ENCODE measurements around the gene EXOC2.

EXOC2 gene

DNA sequence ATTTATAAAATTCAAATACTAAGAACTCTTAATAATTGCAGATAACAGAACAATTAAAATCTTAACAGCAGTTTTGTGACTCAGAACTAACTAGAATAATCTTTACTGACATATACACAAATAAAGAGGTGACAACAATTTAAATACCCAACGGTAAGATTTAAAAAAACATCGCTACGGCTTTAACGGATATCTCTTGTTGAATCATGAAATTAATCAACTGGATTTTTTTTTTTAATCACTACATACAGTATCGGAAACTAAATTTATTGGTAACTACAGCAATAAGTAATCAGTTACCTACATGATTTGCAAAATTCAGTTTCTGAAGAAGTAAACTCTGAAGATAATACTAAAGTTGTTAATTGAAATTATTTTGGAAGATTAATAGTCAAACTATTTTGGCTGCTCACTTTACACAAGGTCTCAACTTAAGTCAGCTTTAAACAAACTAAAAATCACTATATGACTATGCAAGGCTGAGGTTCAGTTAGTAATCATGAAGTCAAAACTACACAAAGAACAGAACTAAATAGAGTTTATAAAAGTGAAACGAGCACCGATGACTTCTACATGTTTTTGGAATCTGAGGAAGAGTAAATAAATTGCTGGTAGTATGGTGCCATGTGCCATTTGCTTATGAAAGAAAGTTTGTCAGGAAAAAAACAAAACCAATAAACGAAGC, 164.8 kb downstream of the EXOC2 start:
- Histone ChIP-seq H3K4me1 (ENCODE audit: control insufficient read depth, insufficient read depth, low read length) (no peaks in the 10 kb centered on the region), H3K27me3 (ENCODE audit: control insufficient read depth, insufficient read depth, low read length) (no peaks in the 10 kb centered on the region), H3K36me3 (ENCODE audit: control insufficient read depth, insufficient read depth, low read length) (no peaks in the 10 kb centered on the region), H3K4me3 (ENCODE audit: low read depth, low read length) (no peak overlapping the region), H3K9ac (ENCODE audit: low read depth, low read length) (no peak overlapping the region), H3K9me3 (ENCODE audit: control insufficient read depth, insufficient read depth, low read length) (no peaks in the 10 kb centered on the region)

DNA sequence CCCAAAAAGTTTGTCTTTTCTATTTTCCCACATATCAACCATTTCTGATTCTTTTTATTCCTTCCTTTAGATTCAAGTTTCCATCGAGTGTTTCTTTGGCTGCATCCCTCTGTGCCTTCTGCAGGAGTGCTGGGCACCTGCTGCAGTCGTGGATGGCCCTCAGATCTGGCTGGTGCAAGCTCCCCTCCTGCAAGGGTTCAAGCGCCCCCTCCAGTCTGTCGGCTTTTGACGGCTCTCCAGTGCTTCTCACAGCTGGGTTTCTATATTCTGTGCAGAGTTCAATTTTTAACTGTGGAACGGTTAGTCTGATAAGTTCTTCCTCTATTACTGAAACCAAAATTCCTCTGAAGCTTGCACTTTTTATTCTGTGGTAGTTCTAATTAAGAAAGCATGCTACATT, 168.1 kb downstream of the EXOC2 start:
- peaks cover 17% of the 10 kb centered on the region for H3K36me3 ChIP-seq (ENCODE audit: control insufficient read depth, insufficient read depth, low read length)
- no peaks in the 10 kb centered on the region for H3K9me3 ChIP-seq (ENCODE audit: control insufficient read depth, insufficient read depth, low read length)
- no peaks in the 10 kb centered on the region for H3K4me1 ChIP-seq (ENCODE audit: control insufficient read depth, insufficient read depth, low read length)
- H3K27me3 ChIP-seq (ENCODE audit: control insufficient read depth, insufficient read depth, low read length): no peaks in the 10 kb centered on the region
- H3K4me3 ChIP-seq (ENCODE audit: low read depth, low read length): no peak overlapping the region
- H3K9ac ChIP-seq (ENCODE audit: low read depth, low read length): no peak overlapping the region

DNA sequence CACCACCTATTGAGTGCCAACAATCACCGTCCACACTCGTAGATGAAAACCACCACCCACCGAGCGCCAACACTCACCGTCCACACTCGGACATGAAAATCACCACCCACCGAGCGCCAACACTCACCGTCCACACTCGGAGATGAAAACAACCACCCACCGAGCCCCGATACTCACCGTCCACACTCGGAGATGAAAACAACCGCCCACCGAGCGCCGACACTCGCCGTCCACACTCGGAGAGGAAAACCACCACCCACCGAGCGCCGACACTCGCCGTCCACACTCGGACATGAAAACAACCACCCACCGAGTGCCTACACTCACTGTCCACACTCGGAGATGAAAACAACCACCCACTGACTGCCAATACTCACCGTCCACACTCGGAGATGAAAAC, 172.1 kb downstream of the EXOC2 start:
- Histone ChIP-seq H3K9ac (ENCODE audit: low read depth, low read length) (no peak overlapping the region), H3K9me3 (ENCODE audit: control insufficient read depth, insufficient read depth, low read length) (no peaks in the 10 kb centered on the region), H3K36me3 (ENCODE audit: control insufficient read depth, insufficient read depth, low read length) (peaks cover 17% of the 10 kb centered on the region), H3K27me3 (ENCODE audit: control insufficient read depth, insufficient read depth, low read length) (no peaks in the 10 kb centered on the region), H3K4me1 (ENCODE audit: control insufficient read depth, insufficient read depth, low read length) (no peaks in the 10 kb centered on the region), H3K4me3 (ENCODE audit: low read depth, low read length) (no peak overlapping the region)

GRCh38 chr6:518218-518617, 174.7 kb downstream of the EXOC2 start:
- peaks cover 17% of the 10 kb centered on the region for H3K36me3 ChIP-seq (ENCODE audit: control insufficient read depth, insufficient read depth, low read length)
- H3K4me3 ChIP-seq (ENCODE audit: low read depth, low read length): no peak overlapping the region
- peaks cover 7% of the 10 kb centered on the region for H3K4me1 ChIP-seq (ENCODE audit: control insufficient read depth, insufficient read depth, low read length)
- H3K27me3 ChIP-seq (ENCODE audit: control insufficient read depth, insufficient read depth, low read length): no peaks in the 10 kb centered on the region
- no peak overlapping the region for H3K9ac ChIP-seq (ENCODE audit: low read depth, low read length)
- no peaks in the 10 kb centered on the region for H3K9me3 ChIP-seq (ENCODE audit: control insufficient read depth, insufficient read depth, low read length)

GRCh38 chr6:516213-516612, 176.7 kb downstream of the EXOC2 start:
- Histone ChIP-seq H3K9ac (ENCODE audit: low read depth, low read length) (no peak overlapping the region), H3K36me3 (ENCODE audit: control insufficient read depth, insufficient read depth, low read length) (peaks cover 9% of the 10 kb centered on the region), H3K9me3 (ENCODE audit: control insufficient read depth, insufficient read depth, low read length) (no peaks in the 10 kb centered on the region), H3K27me3 (ENCODE audit: control insufficient read depth, insufficient read depth, low read length) (no peaks in the 10 kb centered on the region), H3K4me3 (ENCODE audit: low read depth, low read length) (no peak overlapping the region), H3K4me1 (ENCODE audit: control insufficient read depth, insufficient read depth, low read length) (peaks cover 7% of the 10 kb centered on the region)

DNA sequence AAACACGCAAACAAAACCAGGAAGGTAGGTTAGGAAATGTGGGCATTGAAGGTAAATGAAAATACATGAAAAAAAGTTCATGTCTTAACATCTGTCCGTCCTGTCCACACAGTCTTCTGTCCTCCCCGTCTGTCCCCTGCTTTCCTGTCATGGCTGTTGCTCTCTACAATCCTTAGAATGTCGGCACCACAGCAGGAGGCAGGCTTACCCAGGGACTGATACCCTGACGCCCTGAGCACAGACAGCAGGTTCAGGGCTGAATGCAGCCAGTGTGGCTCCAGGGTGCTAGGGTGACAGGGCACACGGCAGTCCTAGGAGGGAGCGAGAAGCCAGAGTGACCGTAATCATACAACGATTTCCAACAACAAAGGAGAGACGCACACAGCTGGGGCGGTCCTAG, 177.7 kb downstream of the EXOC2 start:
- Histone ChIP-seq H3K9ac (ENCODE audit: low read depth, low read length) (no peak overlapping the region), H3K4me1 (ENCODE audit: control insufficient read depth, insufficient read depth, low read length) (peaks cover 7% of the 10 kb centered on the region), H3K9me3 (ENCODE audit: control insufficient read depth, insufficient read depth, low read length) (no peaks in the 10 kb centered on the region), H3K27me3 (ENCODE audit: control insufficient read depth, insufficient read depth, low read length) (no peaks in the 10 kb centered on the region), H3K4me3 (ENCODE audit: low read depth, low read length) (no peak overlapping the region), H3K36me3 (ENCODE audit: control insufficient read depth, insufficient read depth, low read length) (peaks cover 2% of the 10 kb centered on the region)

- H3K36me3 ChIP-seq (ENCODE audit: control insufficient read depth, insufficient read depth, low read length): peaks cover 2% of the 10 kb centered on the region
- H3K4me3 ChIP-seq (ENCODE audit: low read depth, low read length): no peak overlapping the region
- H3K9me3 ChIP-seq (ENCODE audit: control insufficient read depth, insufficient read depth, low read length): no peaks in the 10 kb centered on the region
- no peaks in the 10 kb centered on the region for H3K27me3 ChIP-seq (ENCODE audit: control insufficient read depth, insufficient read depth, low read length)
- H3K4me1 ChIP-seq (ENCODE audit: control insufficient read depth, insufficient read depth, low read length): peaks cover 7% of the 10 kb centered on the region
- H3K9ac ChIP-seq (ENCODE audit: low read depth, low read length): no peak overlapping the region
Observed at GRCh38 chr6:514396-514978, 178.5 kb downstream of the EXOC2 start.

DNA sequence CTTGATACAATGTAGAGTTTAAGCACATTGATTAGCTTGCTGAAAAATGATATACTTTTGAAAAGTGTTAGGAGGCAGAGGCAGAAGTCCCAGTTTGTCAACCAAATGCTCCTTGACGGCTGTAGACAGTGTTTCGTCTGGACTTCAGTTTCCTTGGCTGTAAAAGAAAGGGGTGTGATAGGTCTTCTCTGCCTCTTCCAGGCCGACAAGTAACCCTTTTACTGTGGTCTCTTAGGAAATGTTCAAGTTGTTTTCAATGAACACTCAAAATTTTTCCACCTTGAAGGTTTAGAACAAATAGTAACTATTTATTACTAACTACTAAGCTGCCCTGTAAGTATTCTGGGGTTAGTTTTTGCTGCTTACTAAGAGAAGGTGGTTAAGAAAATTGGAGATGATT, 179.0 kb downstream of the EXOC2 start:
- H3K4me3 ChIP-seq (ENCODE audit: low read depth, low read length): no peak overlapping the region
- H3K27me3 ChIP-seq (ENCODE audit: control insufficient read depth, insufficient read depth, low read length): no peaks in the 10 kb centered on the region
- no peak overlapping the region for H3K9ac ChIP-seq (ENCODE audit: low read depth, low read length)
- peaks cover 7% of the 10 kb centered on the region for H3K4me1 ChIP-seq (ENCODE audit: control insufficient read depth, insufficient read depth, low read length)
- H3K9me3 ChIP-seq (ENCODE audit: control insufficient read depth, insufficient read depth, low read length): no peaks in the 10 kb centered on the region
- peaks cover 2% of the 10 kb centered on the region for H3K36me3 ChIP-seq (ENCODE audit: control insufficient read depth, insufficient read depth, low read length)

DNA sequence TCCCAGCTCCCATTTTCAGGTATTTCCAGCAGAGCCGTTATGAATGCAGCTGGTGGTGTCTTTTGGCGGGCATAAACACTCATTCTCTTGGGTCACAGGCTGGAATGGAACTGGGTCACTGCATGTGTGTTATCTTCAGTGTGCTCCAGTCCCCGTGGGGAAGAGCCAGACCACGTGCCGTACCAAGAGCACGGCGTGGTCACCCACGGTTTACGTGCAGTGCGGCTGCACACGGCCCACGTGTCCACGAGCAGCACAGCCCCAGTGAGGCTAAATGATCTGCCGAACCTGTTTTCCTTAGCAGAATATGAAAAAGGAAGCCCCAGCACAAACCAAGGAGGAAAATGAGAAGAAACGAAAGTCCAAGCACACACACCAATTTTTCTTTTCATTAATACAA, 179.9 kb downstream of the EXOC2 start:
- no peak overlapping the region for H3K4me3 ChIP-seq (ENCODE audit: low read depth, low read length)
- no peaks in the 10 kb centered on the region for H3K9me3 ChIP-seq (ENCODE audit: control insufficient read depth, insufficient read depth, low read length)
- no peak overlapping the region for H3K9ac ChIP-seq (ENCODE audit: low read depth, low read length)
- H3K4me1 ChIP-seq (ENCODE audit: control insufficient read depth, insufficient read depth, low read length): peaks cover 7% of the 10 kb centered on the region
- H3K36me3 ChIP-seq (ENCODE audit: control insufficient read depth, insufficient read depth, low read length): peaks cover 2% of the 10 kb centered on the region
- no peaks in the 10 kb centered on the region for H3K27me3 ChIP-seq (ENCODE audit: control insufficient read depth, insufficient read depth, low read length)

GRCh38 chr6:511488-512137, 181.3 kb downstream of the EXOC2 start:
- Histone ChIP-seq H3K27me3 (ENCODE audit: control insufficient read depth, insufficient read depth, low read length) (no peaks in the 10 kb centered on the region), H3K9me3 (ENCODE audit: control insufficient read depth, insufficient read depth, low read length) (no peaks in the 10 kb centered on the region), H3K4me3 (ENCODE audit: low read depth, low read length) (no peak overlapping the region), H3K4me1 (ENCODE audit: control insufficient read depth, insufficient read depth, low read length) (peaks cover 7% of the 10 kb centered on the region), H3K9ac (ENCODE audit: low read depth, low read length) (no peak overlapping the region), H3K36me3 (ENCODE audit: control insufficient read depth, insufficient read depth, low read length) (peaks cover 2% of the 10 kb centered on the region)

DNA sequence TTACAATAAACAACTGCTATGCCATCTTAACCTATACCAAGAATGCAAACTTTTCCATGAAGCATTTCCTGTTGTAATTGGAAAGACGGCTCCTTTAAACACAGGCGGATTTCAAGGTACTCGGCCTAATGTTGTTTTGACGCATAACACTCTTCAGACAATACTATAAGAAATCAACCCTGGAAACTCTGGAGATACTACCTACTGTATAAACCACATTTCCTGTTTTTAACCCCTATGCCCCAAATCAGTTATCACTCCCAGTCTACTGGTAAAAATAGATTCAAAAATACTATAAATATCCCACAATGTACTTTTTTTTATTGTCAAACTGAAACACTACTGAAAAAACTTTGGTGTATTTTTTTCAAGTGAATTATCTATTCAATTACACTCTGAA, 183.3 kb downstream of the EXOC2 start:
- Histone ChIP-seq H3K9me3 (ENCODE audit: control insufficient read depth, insufficient read depth, low read length) (no peaks in the 10 kb centered on the region), H3K4me1 (ENCODE audit: control insufficient read depth, insufficient read depth, low read length) (peaks cover under 1% of the 10 kb centered on the region), H3K36me3 (ENCODE audit: control insufficient read depth, insufficient read depth, low read length) (peaks cover 2% of the 10 kb centered on the region), H3K27me3 (ENCODE audit: control insufficient read depth, insufficient read depth, low read length) (no peaks in the 10 kb centered on the region), H3K9ac (ENCODE audit: low read depth, low read length) (no peak overlapping the region), H3K4me3 (ENCODE audit: low read depth, low read length) (no peak overlapping the region)

GRCh38 chr6:508614-509013, 184.3 kb downstream of the EXOC2 start:
- H3K36me3 ChIP-seq (ENCODE audit: control insufficient read depth, insufficient read depth, low read length): peaks cover 4% of the 10 kb centered on the region
- no peaks in the 10 kb centered on the region for H3K9me3 ChIP-seq (ENCODE audit: control insufficient read depth, insufficient read depth, low read length)
- H3K9ac ChIP-seq (ENCODE audit: low read depth, low read length): no peak overlapping the region
- no peak overlapping the region for H3K4me3 ChIP-seq (ENCODE audit: low read depth, low read length)
- no peaks in the 10 kb centered on the region for H3K27me3 ChIP-seq (ENCODE audit: control insufficient read depth, insufficient read depth, low read length)
- H3K4me1 ChIP-seq (ENCODE audit: control insufficient read depth, insufficient read depth, low read length): no peaks in the 10 kb centered on the region
